Midbrain (tissue), 1 donor: ENCODE measurements around the gene ODAD2.
"Not testable (repeated sequence)": the region's sequence is repeated elsewhere in the genome, so short reads cannot be mapped to it uniquely, and the experiment has no call there.

Source experiments
- DNase-seq: peaks from one replicate; lab custom pipeline; 2025; lab: John Stamatoyannopoulos, UW

ODAD2 gene

GRCh38 chr10:27970795-27971194 lies 28.1 kb downstream of the ODAD2 start:
- DNase-seq: not testable (repeated sequence)

- DNase-seq: not testable (repeated sequence)
Measured at GRCh38 chr10:27969931-27970330, 28.9 kb downstream of the ODAD2 start.

GRCh38 chr10:27959093-27959715 lies 39.7 kb downstream of the ODAD2 start:
- no peak for DNase-seq

- DNase-seq: not testable (repeated sequence)
Measured at GRCh38 chr10:27958383-27958782, 40.5 kb downstream of the ODAD2 start.

GRCh38 chr10:27950242-27950564 lies 48.7 kb downstream of the ODAD2 start:
- DNase-seq: no peak

GRCh38 chr10:27949528-27950241 lies 49.2 kb downstream of the ODAD2 start:
- DNase-seq: no peak

GRCh38 chr10:27948186-27948585 lies 50.7 kb downstream of the ODAD2 start:
- DNase-seq: no peak

- no peak for DNase-seq
Measured at GRCh38 chr10:27947540-27947939, 51.3 kb downstream of the ODAD2 start.

GRCh38 chr10:27944005-27944404 lies 54.9 kb downstream of the ODAD2 start:
- no peak for DNase-seq

GRCh38 chr10:27914888-27915287 lies 84.0 kb downstream of the ODAD2 start:
- no peak for DNase-seq

- no peak for DNase-seq
Measured at GRCh38 chr10:27912231-27912630, 86.6 kb downstream of the ODAD2 start.

- no peak for DNase-seq
Measured at GRCh38 chr10:27911539-27911938, 87.3 kb downstream of the ODAD2 start.

GRCh38 chr10:27911011-27911410 lies 87.9 kb downstream of the ODAD2 start:
- DNase-seq: no peak

GRCh38 chr10:27908231-27908630 lies 90.6 kb downstream of the ODAD2 start:
- no peak for DNase-seq

GRCh38 chr10:27899485-27899884 lies 99.4 kb downstream of the ODAD2 start:
- DNase-seq: not testable (repeated sequence)

- DNase-seq: no peak
Measured at GRCh38 chr10:27899058-27899457, 99.8 kb downstream of the ODAD2 start.

- DNase-seq: no peak
Measured at GRCh38 chr10:27893358-27893954, 105.4 kb downstream of the ODAD2 start.

- no peak for DNase-seq
Measured at GRCh38 chr10:27890971-27891370, 107.9 kb downstream of the ODAD2 start.

GRCh38 chr10:27889518-27889917 lies 109.4 kb downstream of the ODAD2 start:
- DNase-seq: no peak

GRCh38 chr10:27884185-27884641 lies 114.7 kb downstream of the ODAD2 start:
- DNase-seq: no peak

- no peak for DNase-seq
Measured at GRCh38 chr10:27878281-27878680, 120.6 kb downstream of the ODAD2 start.

- no peak for DNase-seq
Measured at GRCh38 chr10:27865221-27865635, 133.7 kb downstream of the ODAD2 start.

GRCh38 chr10:27861781-27862180 lies 137.1 kb downstream of the ODAD2 start:
- no peak for DNase-seq
